Mesenteric fat pad (tissue), 1 donor: ENCODE measurements around the gene ZNF143. TPM values are rescaled to one million over a fixed set of nuclear protein-coding genes. Genes with fewer than 3 reads are reported as not detected.
"Not testable (repeated sequence)": the region's sequence is repeated elsewhere in the genome, so short reads cannot be mapped to it uniquely, and the experiment has no call there.

Source experiments
- DNase-seq: peaks from one replicate; pipeline ENCODE4 v3.0.0-alpha.2; 2020; ENCODE audit warnings: low spot score
- total RNA-seq: library from RNA; stranded (reverse); fragmentation: NEBNext Ultra II Directional; extraction: Animal tissue kit (Norgen Biotek cat#: 25700); gene quantifications from one replicate; pipeline ENCODE4 v1.2.1, GENCODE V29; 2021
- donor health status: DM: yes; HTN: yes; CAD: no.

Gene ZNF143
- total RNA-seq, 1 donor from 2014 or later = 38.2 TPM

GRCh38 chr11:9535189-9535781 is 74.5 kb downstream of the ZNF143 start:
- no peak for DNase-seq

GRCh38 chr11:9538548-9538947 is 77.7 kb downstream of the ZNF143 start:
- no peak for DNase-seq

GRCh38 chr11:9549216-9549615 is 88.4 kb downstream of the ZNF143 start:
- DNase-seq = not testable (repeated sequence)

GRCh38 chr11:9550191-9550628 is 89.4 kb downstream of the ZNF143 start:
- no peak for DNase-seq

- no peak for DNase-seq
Observed at GRCh38 chr11:9561279-9561982, 100.6 kb downstream of the ZNF143 start.

GRCh38 chr11:9562716-9563115 is 101.9 kb downstream of the ZNF143 start:
- DNase-seq = no peak

GRCh38 chr11:9563196-9563730 is 102.5 kb downstream of the ZNF143 start:
- DNase-seq = no peak

GRCh38 chr11:9565822-9566560 is 105.2 kb downstream of the ZNF143 start:
- DNase-seq = no peak

GRCh38 chr11:9566561-9567063 is 105.8 kb downstream of the ZNF143 start:
- no peak for DNase-seq

GRCh38 chr11:9567401-9567800 is 106.6 kb downstream of the ZNF143 start:
- DNase-seq = no peak

GRCh38 chr11:9568161-9568853 is 107.5 kb downstream of the ZNF143 start:
- DNase-seq = no peak

GRCh38 chr11:9568854-9569587 is 108.2 kb downstream of the ZNF143 start:
- no peak for DNase-seq

GRCh38 chr11:9569588-9570164 is 108.9 kb downstream of the ZNF143 start:
- no peak for DNase-seq

- DNase-seq = no peak
Observed at GRCh38 chr11:9570313-9571025, 109.7 kb downstream of the ZNF143 start.

- DNase-seq = no peak
Observed at GRCh38 chr11:9571071-9571762, 110.4 kb downstream of the ZNF143 start.

GRCh38 chr11:9571763-9572115 is 110.9 kb downstream of the ZNF143 start:
- DNase-seq = no peak

- DNase-seq = peak; percentile 99
Observed at GRCh38 chr11:9573052-9573774, 112.4 kb downstream of the ZNF143 start, which contains the start of gene WEE1. TSS of gene WEE1 (plus strand) at chr11:9573670. CDS start at chr11:9573934, 264 bp downstream.
